CD4-positive, alpha-beta T cell treated with Interleukin-6 at 100 ng/mL for 8 hours (primary cell): ENCODE results near the gene SLC46A1.

Experiments
- DNase-seq: peaks from one replicate; pipeline ENCODE4 v3.0.0-alpha.2; 2020; ENCODE audit warnings: mixed read lengths, low spot score

The SLC46A1 gene

GRCh38 chr17:28350271-28350670 lies 55.7 kb downstream of the SLC46A1 start:
- DNase-seq, result no peak

- DNase-seq, result no peak
These were observed 57.0 kb downstream of the SLC46A1 start for GRCh38 chr17:28348979-28349378.

GRCh38 chr17:28347261-28347891 lies 58.6 kb downstream of the SLC46A1 start:
- no peak for DNase-seq

GRCh38 chr17:28346746-28347246 lies 59.2 kb downstream of the SLC46A1 start:
- no peak for DNase-seq

- no peak for DNase-seq
These were observed 59.8 kb downstream of the SLC46A1 start for GRCh38 chr17:28346199-28346580.

- DNase-seq, result no peak
These were observed 60.4 kb downstream of the SLC46A1 start for GRCh38 chr17:28345419-28346198.
